Left lung (tissue), 10 donors: ENCODE data around the gene AMDHD2. TPM values are rescaled to one million over a fixed set of nuclear protein-coding genes. Genes with fewer than 3 reads are reported as not detected.

Experiments used
- ATAC-seq: fragments of 200-7000 bp; cut with Tn5 transposase; one replicate; pipeline ENCODE4 v1.9.1; 2020; ENCODE audit warnings: moderate library complexity
- DNase-seq, 4 donors: peaks; one replicate each; pipeline ENCODE4 v3.0.0-alpha.2; 2013 to 2020
- H3K27ac ChIP-seq, 2 donors: fragments of 200-600 bp; sonication (generic) in 1 of 2; one replicate each; pipeline versions ENCODE4 v1.5.0 to v1.8.0; 2020 to 2021
- H3K27me3 ChIP-seq, 2 donors: fragments of 200-600 bp; sonication (generic) in 1 of 2; one replicate each; pipeline versions ENCODE4 v1.5.0 to v1.8.0; 2020 to 2021
- H3K36me3 ChIP-seq, 2 donors: fragments of 200-600 bp; sonication (generic) in 1 of 2; one replicate each; pipeline versions ENCODE4 v1.5.0 to v1.8.0; 2020 to 2021
- H3K4me1 ChIP-seq, 2 donors: fragments of 200-600 bp; one replicate each; pipeline ENCODE4 v1.8.0; 2021
- H3K4me3 ChIP-seq, 2 donors: fragments of 200-600 bp; sonication (generic) in 1 of 2; one replicate each; pipeline versions ENCODE4 v1.5.0 to v1.8.0; 2020 to 2021; ENCODE audit warnings: mild to moderate bottlenecking in 1 of 2
- H3K9me3 ChIP-seq, 2 donors: fragments of 200-600 bp; sonication (generic) in 1 of 2; one replicate each; pipeline versions ENCODE4 v1.5.0 to v1.8.0; 2020 to 2021
- intact Hi-C, 2 donors: fragments of 100-400 bp; cut with DNase I; formaldehyde crosslinking; loops; one replicate each; pipeline versions ENCODE4 v1.11.2 to v1.14.2; 2022
- polyA plus RNA-seq, 6 donors: library from polyadenylated mRNA; unstranded; fragments of 120-200 nt; gene quantifications; one replicate each; pipeline ENCODE4 v1.2.1, GENCODE V29; 2013; ENCODE audit not compliant: insufficient read length in 6 of 6
- total RNA-seq, 2 donors: library from RNA; stranded (reverse); fragmentation: NEBNext Ultra II Directional; extraction: Animal tissue kit (Norgen Biotek cat#: 25700); gene quantifications; one replicate each; pipeline ENCODE4 v1.2.1, GENCODE V29; 2021
- TF ChIP-seq, protein P1 (sequence below), 2 donors: fragments of 200-600 bp; sonication (generic) in 1 of 2; IDR thresholded peaks; one replicate each; pipeline versions ENCODE4 v1.5.0 to v1.8.0; 2021; ENCODE audit warnings: antibody characterized with exemption in 2 of 2
- donor health status: DM: no; HTN: yes; CAD: no.
- donor health status: DM: no; HTN: no; CAD: no.

Gene AMDHD2
- total and polyA plus RNA-seq, 8 donors: 13.4 to 62.4 (median 17.4) TPM

DNA sequence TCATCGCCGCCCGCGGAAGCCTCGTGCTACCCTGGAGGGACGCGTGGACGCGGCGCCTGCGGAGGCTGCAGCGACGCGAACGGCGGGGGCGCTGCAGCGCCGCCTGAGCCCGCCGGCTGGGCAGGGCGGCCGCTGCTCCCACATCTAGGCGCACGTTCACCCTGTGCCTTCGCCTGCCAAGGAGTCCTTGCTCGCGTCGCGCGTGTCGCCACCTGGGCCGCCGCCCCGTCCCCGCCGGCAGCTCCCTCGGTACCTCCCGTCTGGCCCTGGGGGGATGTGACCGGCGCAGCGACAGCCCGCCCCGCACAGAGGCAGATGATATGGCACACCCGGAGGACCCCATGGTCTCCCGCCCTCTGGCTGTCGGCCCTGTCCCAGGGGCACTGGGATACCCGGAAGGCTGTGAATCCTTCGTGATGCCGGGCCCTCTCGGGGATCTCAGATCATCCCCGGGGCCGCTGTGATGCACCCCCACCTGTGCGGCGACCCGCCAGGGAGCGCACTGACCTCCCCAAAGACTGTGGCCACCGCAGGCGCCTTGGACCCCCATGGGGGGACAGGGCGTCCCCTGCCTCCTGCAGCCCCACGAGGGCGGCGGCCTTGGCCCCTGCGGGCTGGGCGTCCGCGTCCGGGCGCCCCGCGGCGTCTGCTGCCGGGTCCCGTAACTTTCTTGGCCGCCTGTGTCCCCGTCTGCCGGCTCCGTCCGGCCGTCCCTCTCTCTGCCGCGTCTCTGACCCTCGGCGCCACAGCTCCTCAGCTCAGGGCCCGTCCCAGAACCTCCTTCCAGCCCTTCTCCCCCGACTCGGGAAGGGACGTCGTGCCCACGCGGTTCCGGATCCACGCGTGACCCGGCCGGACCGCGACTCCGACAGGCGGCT, 45.9 kb upstream of the AMDHD2 start:
- peaks cover 0 to 52% of the 10 kb centered on the region in 2 donors for H3K27me3 ChIP-seq
- TF ChIP-seq, protein P1, sequence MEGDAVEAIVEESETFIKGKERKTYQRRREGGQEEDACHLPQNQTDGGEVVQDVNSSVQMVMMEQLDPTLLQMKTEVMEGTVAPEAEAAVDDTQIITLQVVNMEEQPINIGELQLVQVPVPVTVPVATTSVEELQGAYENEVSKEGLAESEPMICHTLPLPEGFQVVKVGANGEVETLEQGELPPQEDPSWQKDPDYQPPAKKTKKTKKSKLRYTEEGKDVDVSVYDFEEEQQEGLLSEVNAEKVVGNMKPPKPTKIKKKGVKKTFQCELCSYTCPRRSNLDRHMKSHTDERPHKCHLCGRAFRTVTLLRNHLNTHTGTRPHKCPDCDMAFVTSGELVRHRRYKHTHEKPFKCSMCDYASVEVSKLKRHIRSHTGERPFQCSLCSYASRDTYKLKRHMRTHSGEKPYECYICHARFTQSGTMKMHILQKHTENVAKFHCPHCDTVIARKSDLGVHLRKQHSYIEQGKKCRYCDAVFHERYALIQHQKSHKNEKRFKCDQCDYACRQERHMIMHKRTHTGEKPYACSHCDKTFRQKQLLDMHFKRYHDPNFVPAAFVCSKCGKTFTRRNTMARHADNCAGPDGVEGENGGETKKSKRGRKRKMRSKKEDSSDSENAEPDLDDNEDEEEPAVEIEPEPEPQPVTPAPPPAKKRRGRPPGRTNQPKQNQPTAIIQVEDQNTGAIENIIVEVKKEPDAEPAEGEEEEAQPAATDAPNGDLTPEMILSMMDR (IDR thresholded peaks at IDR 0.05): peak; percentile 20 to 23
- peak in 1 of 4 donors; percentile 91 for DNase-seq

DNA sequence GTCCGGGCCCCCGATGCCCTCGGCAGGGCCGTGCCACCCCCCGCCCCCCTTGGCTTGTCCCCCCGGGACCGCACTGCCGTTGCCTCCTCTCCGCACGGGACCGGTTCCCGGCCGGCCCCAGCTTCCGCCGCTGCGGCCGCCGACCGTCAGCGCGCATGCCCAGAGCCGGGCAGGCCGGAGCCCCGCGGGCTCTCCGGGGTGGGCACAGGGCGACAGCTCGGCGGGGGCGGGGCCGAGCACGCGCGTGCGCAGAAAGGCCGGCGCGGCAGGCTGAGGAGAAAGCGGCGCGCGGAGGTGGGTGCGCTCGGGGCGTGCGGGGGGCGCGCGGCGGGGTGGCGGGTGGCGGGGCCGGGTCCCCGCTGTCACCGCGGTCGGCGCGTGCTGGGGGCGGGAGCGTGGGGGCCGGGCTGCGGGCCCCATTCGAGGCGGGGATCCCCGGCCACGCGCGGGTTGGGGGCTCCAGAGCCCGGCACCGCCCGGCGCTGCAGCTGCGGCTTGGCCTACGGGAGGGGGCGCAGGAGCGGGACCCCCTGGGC, 45.2 kb upstream of the AMDHD2 start, which contains the start of gene TBC1D24:
Gene TBC1D24, plus strand, starts transcription at position 251 of the 536 bp plus-strand sequence. CDS start 21,022 bp downstream, outside the sequence.
- Histone ChIP-seq H3K4me3 (peak within 1 kb of the TSS; percentile 75 to 84), H3K36me3 (no peaks in the 10 kb centered on the region), H3K4me1 (peaks cover 31 to 67% of the 10 kb centered on the region in 2 donors), H3K9me3 (no peaks in the 10 kb centered on the region), H3K27me3 (peaks cover 0 to 44% of the 10 kb centered on the region in 2 donors), H3K27ac (peak within 1 kb of the TSS; percentile 86 to 87)
- TF ChIP-seq, protein P1 (IDR thresholded peaks at IDR 0.05): no peak
- DNase-seq: peak; percentile 81 to 97 (median 91)
- intact Hi-C loops: no loop called here
- ATAC-seq: peak; percentile 80

More for the DNA sequence above, 45.9 kb upstream of the AMDHD2 start:
- intact Hi-C loops: no loop called here
- Histone ChIP-seq H3K27ac (peak overlapping the region; percentile 86 to 87), H3K4me3 (peak overlapping the region; percentile 72 to 84), H3K36me3 (no peaks in the 10 kb centered on the region), H3K4me1 (peaks cover 31 to 73% of the 10 kb centered on the region in 2 donors), H3K9me3 (no peaks in the 10 kb centered on the region)
- peak; percentile 62 for ATAC-seq

DNA sequence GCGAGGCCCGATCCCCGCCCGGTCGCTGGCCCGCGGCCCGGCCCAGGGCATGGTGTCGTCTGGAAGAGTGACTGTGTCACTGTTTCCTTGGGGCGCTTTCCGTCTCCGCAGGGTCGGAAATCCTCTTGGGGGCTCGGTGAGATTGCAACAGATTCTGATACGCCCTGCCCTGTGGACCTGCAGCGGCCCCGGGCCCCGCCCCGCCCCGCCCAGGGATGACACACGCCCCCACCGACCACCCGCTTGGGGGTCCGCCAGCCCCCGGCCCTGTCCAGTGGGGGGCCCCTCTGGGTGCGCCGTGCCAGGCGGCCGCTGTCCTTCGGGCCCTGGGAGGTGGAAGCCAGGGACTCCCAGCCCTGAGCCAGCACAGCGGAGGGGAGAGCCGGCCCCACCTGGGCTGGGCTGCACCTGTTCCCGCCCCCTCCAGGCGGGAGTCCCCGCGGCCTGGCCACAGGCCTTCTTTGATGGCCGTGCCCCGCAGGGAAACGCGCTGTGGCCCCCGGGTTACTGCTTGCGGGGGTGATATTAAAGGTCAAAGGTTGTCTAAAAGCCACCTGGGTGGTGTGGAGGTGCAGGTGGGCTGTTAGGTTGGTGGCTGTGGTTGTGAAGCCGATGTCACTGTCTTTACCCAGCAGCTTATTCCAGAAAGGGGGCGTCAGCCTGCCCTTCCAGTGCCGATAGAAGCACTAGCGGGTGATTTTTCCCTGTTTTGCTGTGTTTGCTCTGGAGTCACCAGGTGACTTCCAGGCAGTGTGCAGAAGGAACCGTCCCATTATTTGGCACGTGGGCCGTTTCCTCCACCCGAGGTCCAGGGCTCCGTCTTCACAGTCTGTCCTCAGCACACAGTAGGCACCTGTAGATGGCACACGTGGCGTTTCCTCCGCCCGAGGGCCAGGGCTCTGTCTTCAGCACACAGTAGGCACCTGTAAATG, 44.5 kb upstream of the AMDHD2 start:
- H3K27me3 ChIP-seq: peaks cover 0 to 37% of the 10 kb centered on the region in 2 donors
- peak; percentile 47 for ATAC-seq
- DNase-seq: no peak
- no peaks in the 10 kb centered on the region for H3K36me3 ChIP-seq
- intact Hi-C loops: no loop called here
- H3K27ac ChIP-seq: peak overlapping the region; percentile 26 to 67
- H3K4me1 ChIP-seq: peaks cover 30 to 72% of the 10 kb centered on the region in 2 donors
- peak overlapping the region; percentile 75 to 84 for H3K4me3 ChIP-seq
- TF ChIP-seq, protein P1 (IDR thresholded peaks at IDR 0.05): no peak
- no peaks in the 10 kb centered on the region for H3K9me3 ChIP-seq

DNA sequence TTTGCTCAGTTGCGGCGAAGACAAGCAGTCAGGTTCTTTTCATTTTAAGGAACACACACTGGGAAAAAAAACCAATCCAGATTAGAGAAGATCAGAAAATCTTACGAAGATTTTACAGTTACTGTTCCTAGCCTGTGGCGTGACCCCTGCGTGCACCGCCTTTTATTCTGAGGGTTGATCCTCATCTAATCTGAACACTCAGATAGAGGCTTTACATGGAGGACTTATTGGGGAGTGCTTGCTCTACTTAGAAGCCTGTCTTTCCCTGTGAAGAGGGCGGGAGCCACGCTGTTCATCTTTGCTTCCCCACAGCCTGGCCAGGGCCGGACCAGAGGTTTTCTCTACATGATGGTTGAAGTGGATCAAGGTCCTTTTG, 43.8 kb upstream of the AMDHD2 start:
- no peaks in the 10 kb centered on the region for H3K36me3 ChIP-seq
- TF ChIP-seq, protein P1 (IDR thresholded peaks at IDR 0.05): no peak
- DNase-seq (no peak), ATAC-seq (no peak)
- H3K27ac ChIP-seq: peak overlapping the region in 1 of 2 donors; percentile 9
- H3K9me3 ChIP-seq: no peaks in the 10 kb centered on the region
- peaks cover 28 to 68% of the 10 kb centered on the region in 2 donors for H3K4me1 ChIP-seq
- intact Hi-C loops: no loop called here
- H3K4me3 ChIP-seq: peak overlapping the region in 1 of 2 donors; percentile 84
- H3K27me3 ChIP-seq: peaks cover 0 to 31% of the 10 kb centered on the region in 2 donors
